Measurements from ENCODE around the gene BNC1. TPM values are rescaled to one million over a fixed set of nuclear protein-coding genes. Genes with fewer than 3 reads are reported as not detected.

The BNC1 gene, protein sequence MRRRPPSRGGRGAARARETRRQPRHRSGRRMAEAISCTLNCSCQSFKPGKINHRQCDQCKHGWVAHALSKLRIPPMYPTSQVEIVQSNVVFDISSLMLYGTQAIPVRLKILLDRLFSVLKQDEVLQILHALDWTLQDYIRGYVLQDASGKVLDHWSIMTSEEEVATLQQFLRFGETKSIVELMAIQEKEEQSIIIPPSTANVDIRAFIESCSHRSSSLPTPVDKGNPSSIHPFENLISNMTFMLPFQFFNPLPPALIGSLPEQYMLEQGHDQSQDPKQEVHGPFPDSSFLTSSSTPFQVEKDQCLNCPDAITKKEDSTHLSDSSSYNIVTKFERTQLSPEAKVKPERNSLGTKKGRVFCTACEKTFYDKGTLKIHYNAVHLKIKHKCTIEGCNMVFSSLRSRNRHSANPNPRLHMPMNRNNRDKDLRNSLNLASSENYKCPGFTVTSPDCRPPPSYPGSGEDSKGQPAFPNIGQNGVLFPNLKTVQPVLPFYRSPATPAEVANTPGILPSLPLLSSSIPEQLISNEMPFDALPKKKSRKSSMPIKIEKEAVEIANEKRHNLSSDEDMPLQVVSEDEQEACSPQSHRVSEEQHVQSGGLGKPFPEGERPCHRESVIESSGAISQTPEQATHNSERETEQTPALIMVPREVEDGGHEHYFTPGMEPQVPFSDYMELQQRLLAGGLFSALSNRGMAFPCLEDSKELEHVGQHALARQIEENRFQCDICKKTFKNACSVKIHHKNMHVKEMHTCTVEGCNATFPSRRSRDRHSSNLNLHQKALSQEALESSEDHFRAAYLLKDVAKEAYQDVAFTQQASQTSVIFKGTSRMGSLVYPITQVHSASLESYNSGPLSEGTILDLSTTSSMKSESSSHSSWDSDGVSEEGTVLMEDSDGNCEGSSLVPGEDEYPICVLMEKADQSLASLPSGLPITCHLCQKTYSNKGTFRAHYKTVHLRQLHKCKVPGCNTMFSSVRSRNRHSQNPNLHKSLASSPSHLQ
- 0.68 and 1.2 TPM in 2 replicates for total RNA-seq

DNA sequence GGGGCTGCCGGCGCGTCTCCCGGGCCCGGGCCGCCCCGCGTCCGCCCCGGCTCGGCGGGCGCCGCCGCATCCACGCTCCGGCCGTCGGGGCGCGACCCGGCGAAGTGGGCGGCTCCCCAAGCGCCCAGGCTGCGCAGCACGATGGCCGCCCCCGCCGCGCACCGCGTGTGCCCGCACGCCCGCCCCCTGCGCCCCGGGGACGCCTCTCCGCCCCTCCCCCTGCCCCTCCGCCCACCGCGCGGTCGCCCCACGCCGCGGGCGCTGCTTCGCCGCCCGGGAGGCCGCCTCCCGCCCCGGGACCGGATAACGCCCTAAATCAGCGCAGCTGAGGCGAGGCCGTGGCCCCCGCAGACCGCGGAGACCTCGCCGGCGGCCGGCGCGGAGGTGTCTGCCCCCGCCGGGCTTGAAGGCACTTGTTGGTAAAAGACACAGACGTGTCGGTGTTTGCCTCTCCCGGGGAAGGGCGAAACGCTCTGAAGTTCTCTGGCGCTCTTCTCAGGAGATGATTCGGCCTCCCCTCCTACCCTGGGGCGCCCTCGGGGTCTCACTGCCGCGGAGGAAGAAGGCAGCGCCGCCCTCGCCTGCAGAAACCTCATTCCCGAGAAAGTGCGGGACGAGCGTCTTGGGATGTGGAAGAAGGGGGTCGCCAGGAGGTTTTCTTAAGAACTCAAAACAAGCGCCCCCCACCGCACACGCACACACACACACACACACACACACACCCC lies at the start of gene BNC1:
Gene BNC1, minus strand, starts transcription at position 106 of the 725 bp plus-strand sequence. Its CDS starts 36 bp downstream, at position 70.

DNA sequence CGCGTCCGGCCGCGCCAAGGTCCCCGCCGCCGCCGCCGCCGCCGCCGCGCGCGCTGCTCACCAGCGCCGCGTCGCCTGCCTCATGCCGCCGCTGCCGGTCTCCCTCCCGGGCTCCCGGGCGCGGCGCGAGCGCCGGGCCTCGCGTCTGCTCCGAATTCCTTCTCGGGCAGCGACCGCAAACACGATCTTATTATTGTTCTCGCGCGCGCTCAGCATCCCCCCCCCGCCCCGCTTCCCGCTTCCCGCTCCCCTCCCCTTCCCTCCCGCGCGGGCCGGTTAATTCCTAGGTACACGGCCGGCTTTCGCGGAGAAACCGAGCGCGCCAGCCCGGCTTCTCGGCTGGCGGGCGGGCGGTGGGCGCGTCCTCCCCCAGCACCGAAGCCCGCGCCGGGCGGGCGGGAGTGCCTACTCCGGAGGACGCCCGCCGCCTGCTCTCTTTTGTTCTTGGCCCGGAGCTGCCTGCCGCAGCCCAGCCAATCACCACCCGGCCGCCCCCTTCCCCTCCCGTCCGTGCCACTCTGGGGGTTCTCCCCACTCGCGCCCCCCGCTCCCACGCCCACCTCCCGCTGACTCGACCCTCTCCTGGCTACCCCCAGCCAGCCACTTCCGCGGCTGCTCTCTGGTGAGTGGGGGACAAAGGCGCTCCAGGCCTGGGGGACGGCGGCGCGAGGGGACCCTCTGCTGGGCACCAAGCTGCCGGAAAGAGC lies 76.7 kb downstream of the BNC1 start, which contains the start of gene HDGFL3:
Gene HDGFL3, minus strand, starts transcription at position 164 of the 707 bp plus-strand sequence. CDS start 409 bp downstream, outside the sequence.

Other genes with a start within 250 kb of the BNC1 start
- gene BTBD1, start 217.4 kb downstream of the BNC1 start, total RNA-seq = 56.8 and 59.8 TPM in 2 replicates
- 1.7 TPM in 1 of 2 replicates, not detected in the other for gene TM6SF1, start 177.0 kb downstream of the BNC1 start, total RNA-seq
- gene HDGFL3, start 76.8 kb downstream of the BNC1 start, total RNA-seq = 16.0 and 20.0 TPM in 2 replicates
- gene SH3GL3, start 162.7 kb upstream of the BNC1 start, total RNA-seq = 0.05 TPM in 1 of 2 replicates, not detected in the other

Data from cardiac ventricle fibroblast (primary cell).